LHCN-M2 (cell line): ENCODE data around the gene RCOR1. TPM values are rescaled to one million over a fixed set of nuclear protein-coding genes. Genes with fewer than 3 reads are reported as not detected.
"Not testable (repeated sequence)": the region's sequence is repeated elsewhere in the genome, so short reads cannot be mapped to it uniquely, and the experiment has no call there.

ENCODE experiments used
- DNase-seq: peaks from one replicate; pipeline ENCODE4 v3.0.0-alpha.2; 2012; ENCODE audit warnings: low read depth
- total RNA-seq: library from RNA; depleted of rRNA; stranded (reverse); fragments of >200 nt; gene quantifications from 2 replicates; pipeline ENCODE4 v1.2.3, GENCODE V29; 2014

RCOR1 gene
- total RNA-seq, 1 experiment from 2014 or later, result 18.7 TPM

DNA sequence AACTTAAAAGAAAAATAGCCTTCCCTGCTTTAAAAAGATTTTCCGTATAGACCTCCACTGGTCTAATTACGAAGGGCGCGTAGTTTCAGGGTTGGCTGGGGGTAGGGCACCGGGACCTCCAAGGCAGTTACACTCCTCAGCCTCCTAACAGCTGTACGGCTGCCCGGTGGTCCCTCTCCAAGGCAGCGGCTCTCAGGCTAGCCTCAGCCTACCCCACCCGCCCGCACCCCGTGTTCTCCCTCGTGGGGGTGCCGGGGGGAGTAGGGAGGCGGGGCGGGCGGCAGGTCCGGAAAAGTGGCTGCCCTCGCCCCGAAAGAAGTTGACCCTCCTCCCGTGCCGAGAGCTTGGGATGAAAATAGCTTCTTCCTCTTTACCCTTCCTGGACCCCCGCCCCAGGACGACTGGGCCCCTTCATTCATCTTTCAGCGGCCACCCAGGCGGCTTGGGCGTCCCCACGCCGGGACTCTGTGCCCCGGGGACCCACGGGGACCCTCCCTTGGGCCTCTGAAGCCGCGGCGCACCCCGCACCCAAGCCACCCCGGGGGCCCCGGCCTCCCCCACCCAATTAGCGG, 991 bp upstream of the RCOR1 start:
- DNase-seq, result peak; percentile 35

DNA sequence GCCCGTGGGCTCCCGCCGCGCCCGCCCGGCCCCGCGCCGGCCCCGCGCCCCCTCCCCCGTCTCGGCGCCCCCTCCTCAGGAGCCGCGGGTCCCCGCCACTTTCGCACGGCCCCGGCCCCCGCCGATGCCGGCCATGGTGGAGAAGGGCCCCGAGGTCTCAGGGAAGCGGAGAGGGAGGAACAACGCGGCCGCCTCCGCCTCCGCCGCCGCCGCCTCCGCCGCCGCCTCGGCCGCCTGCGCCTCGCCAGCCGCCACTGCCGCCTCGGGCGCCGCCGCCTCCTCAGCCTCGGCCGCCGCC, 263 bp downstream of the RCOR1 start:
- no peak for DNase-seq

DNA sequence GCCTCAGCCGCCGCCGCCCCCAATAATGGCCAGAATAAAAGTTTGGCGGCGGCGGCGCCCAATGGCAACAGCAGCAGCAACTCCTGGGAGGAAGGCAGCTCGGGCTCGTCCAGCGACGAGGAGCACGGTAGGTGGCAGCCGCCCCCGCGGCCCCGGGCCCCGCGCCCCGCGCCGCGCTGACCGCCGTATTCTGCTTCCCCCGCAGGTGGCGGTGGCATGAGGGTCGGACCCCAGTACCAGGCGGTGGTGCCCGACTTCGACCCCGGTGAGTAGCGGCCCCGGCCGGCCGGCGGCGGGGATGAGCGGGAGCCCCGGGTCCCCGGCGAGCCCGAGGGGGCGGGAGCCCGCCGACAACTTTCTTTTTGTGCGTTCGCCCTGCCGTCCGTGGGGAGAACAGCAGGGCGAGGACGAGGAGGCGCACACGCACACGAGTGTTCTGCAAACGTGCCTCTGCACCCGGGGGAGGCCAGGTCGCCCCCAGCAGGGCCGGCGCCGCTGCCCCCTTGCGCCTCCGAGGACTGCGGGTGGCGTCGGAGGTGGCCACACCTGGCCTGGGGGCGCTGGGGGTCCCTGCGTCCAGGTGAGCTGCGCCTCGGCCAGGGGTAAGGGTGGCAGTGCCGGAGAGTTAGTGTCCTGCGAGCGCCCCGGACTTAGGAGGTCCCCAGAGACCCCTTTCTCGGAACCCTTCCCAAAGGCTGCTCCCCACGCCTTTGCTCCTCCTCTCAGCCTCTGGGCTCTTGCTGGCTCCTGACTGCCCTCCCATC, 794 bp downstream of the RCOR1 start:
- peak; percentile 37 for DNase-seq

DNA sequence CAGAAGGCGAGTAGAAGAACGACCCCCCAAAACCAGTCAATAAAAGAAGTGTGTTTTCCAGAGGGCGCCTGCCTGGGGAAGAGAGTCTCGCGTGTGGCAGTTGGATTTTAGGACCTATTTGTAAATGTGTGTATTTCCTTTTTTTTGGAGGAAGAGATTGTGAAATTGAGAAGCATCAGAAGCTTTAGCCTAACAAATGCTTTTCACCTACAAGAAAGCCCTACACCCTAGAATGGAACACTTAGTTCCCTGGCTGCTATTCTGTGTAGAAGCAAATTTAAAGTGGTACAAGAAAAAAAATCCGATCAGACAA, 1.3 kb downstream of the RCOR1 start:
- no peak for DNase-seq

DNA sequence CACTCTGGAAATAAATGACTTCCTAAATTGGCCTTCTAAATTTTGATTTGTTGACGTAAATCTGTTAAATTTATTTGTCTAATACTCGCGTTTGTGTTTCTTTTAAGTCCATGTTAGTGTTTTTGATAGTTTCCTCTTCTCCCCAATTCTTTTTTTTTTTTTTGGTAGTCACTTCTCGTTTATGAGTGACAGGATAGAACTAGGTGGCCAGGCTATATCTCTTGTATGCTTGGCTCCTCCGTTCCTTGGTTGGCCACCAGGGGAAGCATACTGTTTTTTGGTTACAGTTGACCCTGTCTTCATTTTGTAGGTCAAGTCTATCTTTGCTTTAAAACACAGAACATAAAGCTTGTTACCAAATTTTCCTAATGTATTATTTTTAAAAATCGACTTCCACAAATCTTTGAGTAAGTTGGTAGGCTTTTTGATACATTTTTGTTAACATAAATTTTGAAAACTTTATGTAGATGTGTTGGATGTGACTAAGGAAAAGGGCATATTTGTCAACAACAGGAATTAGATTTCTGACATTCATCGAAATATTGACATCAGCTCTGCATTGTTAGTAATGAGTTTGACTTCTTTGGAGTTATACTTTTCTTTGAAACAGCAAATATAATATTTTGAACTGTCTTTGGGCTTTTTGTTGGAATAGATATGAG, 2.2 kb downstream of the RCOR1 start:
- DNase-seq, result peak; percentile 57

DNA sequence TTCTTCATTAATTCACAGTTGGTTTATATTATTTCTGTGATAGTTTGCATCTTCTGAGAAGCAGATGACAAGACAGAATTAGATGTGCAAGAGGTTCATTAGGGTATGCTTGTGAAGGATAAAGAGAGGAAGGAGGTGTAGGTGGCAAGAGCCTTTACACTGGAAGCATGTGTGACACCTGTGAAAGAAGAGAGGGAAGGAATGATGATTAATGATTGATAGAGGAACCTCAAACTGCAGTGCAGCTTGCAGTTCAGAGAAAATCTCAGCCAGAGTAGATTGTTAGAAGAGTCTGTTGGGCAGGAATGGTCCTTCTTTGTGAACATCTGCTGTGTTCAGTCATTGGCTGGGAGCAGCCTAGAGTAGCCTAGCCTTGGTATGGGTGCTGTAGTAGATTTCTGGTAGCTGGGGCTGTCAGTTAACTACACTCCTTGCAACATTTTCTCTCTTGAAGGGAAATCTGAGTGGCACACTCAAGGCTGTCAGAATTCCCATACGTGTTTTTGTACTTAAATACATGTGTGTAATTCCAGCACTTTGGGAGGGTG, 9.0 kb downstream of the RCOR1 start:
- DNase-seq, result peak; percentile 41

DNA sequence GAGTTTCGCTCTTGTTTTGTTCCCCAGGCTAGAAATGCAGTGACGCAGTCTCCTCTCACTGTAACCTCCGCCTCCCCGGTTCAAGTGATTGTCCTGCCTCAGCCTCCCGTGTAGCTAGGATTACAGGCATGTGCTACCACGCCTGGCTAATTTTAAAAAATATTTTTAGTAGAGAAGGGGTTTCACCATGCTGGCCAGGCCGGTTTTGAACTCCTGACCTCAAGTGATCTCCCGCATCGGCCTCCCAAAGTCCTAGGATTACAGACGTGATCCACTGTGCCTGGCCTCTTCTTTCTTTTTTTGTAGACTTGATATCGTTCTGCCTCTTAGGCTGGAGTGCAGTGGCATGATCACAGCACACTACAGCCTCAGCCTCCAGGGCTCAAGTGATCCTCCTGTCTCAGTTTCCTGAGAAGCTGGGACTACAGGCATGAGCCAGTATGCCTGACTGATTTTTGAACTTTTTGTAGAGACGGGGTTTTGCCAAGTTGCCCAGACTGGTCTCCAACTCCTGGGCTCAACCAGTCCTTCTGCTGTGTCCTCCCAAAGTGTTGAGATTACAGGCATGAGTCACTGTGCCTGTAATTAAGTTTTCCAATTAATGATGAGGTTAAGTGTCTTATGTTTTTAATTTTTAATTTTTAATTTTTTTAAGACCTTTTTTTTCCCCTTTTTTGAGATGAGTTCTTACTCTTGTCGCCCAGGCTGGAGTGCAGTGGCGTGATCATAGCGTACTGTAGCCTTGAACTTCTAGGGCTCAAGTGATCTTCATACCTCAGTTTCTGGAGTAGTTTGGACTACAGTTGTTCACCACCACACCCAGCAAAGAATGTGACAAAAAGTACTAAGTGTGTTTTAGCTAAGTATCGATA, 10.2 kb downstream of the RCOR1 start:
- DNase-seq, result no peak

DNA sequence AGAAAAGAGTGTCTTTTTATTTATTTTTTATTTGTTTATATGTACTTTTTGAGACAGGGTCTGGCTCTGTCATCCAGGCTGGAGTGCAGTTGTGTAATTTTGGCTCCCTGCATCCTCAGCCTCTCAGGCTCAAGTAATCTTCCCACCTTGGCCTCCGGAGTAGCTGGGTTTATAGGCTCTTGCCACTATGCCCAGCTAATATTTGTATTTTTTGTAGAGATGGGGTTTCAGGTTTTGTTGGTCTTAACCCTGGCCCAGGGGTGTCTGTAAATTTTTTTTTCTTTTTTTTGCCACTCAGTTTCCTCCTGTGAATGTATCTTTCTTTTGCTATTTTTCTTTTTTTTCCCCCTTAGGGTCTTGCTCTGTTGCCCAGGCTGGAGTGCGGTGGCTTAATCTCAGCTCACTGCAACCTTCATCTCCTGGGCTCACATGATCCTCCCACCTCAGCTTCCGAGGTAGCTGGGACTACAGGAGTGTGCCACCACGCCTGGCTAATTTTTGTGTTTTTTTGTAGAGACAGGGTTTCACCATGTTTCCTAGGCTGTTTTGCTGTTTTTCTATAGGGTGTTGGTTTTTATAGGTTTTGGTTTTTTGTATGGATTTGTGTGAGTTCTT, 11.0 kb downstream of the RCOR1 start:
- DNase-seq, result no peak

DNA sequence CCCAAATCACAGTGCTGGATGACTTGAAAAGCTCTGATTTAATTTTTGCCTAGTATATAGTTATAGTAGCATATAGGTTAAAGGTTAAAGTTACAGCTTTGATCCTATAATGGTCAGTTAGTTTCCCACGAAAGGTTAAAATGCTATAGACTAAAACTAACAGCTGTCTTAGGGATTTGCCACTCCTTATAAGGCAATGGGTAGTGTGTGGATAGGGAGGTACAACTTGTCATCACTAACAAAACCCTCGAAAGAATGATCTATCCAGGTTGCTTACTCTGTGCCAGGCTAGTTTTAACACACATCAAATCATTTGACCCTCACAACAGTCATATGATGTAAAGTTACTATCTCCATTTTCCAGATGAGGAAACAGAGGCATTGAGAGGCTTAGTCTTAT, 11.7 kb downstream of the RCOR1 start:
- DNase-seq, result no peak

DNA sequence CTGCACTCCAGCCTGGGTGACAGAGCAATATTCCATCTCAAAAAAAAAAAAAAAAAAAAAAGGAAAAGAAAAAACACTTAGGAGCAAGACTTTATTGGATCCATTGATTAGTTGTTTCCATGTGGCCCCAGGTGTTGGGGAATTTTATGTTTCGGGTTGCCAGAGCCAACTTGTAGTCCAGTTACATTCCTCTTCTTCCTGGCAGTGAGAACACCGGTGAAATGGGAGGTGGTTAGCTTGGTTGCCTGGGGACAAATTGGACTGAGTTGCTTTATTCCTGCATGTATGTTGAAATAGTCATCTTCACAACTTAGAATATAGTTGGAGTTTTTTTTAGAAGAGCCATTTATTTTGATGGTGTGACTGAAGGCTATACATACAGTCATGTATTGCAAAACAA, 12.6 kb downstream of the RCOR1 start:
- no peak for DNase-seq

DNA sequence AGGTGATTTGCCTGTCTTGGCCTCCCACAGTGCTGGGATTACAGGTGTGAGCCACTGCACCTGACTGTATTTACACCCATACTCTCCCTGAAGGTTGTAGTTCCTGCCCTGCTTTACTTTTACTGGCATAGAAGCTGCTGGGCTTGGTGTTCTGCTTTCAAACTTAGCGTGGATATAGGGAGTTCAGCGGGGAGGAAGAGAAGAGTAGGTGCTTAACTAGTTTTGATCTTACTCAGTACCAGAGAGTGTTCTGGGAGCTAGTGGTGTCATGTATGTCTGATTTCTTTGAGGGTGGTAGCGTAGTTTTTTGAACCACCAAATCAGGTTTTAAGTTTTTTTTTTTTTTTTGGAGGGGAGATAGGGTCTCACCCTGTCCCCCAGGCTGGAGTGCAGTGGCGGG, 13.8 kb downstream of the RCOR1 start:
- DNase-seq, result no peak

DNA sequence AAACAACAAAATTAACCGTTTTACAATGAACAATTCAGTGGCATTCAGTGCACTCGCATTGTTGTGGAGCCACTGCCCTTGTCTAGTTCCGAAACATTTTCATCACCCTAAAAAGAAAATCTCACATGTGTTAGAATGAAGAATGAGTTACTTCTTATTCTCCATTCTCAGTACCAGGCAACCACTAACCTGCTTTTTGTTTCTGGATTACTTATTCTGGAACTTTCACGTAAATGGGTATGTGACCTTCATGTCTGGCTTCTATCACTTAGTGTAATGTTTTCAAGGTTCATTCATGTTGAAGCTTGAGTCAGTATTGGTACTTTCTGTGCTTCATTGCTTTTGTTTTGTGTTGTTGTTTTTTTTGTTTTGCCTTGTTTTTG, 15.6 kb downstream of the RCOR1 start:
- no peak for DNase-seq

DNA sequence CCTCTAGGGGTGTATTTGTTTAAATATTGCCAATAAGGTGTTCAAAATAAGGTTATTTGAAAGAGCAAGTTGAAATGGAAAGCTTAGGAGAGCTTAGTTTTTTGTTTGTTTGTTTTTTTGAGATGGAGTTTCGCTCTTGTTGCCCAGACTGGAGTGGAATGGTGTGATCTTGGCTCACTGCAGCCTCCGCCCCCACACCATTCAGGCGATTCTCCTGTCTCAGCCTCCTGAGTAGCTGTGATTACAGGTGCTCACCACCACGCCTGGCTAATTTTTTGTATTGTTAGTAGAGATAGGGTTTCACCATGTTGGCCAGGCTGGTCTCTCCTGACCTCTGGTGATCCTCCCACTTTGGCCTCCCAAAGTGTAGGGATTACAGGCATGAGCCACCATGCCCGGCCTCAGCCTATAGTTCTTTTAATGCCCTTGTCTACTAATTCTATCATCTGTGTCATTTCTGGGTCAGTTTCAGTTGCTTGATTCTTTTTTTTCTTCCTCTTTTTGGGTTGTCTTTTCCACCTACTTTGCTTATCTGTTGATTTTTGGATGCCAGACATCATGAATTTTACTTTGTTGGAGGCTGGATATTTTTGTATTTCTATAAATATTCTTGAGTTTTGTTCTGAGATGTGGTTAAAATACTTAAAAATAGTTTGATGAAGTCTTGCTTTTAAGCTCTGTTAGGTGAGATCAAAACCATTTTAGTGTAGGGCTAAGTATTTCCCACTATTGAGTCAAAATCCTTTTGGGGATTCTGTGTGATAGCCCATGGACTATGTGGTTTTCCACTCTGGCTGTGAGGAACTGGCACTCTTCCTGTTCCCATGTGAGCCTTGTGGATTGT, 18.7 kb downstream of the RCOR1 start:
- peak; percentile 48 for DNase-seq

DNA sequence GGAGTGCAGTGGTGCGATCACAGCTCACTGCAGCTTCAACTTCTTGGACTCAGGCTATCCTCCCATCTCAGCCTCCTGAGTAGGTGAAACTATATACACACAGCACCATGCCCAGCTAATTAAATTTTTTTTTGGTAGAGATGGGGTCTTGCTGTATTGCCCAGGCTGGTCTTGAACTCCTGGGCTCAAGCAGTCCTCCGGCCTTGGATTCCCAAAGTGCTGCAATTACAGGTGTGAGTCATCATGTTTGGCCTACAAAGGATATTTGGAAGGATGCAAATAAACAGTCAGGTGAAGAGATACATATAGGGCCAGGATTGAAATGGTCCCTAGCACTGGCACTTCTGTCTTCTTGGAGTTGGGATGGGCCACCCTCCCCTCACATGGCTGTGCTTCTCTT, 23.9 kb downstream of the RCOR1 start:
- no peak for DNase-seq

DNA sequence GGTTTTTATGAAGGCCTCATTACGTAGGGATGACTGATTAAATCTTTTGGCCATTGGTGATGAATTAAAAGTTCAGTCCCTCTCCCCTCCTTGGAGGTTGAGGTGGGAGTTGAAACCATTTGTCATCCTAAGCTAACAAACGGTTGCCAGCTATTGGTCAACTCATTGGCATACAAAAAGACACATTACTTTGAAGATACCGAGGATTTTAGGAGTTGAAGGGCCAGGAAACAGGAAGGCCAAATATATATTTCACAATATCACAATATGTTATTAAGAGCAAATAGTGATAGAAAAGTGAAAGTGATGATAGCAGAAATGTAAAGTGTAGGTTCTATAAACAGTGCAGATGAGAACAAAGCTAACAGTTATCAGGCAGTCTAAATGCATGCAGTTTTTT, 24.4 kb downstream of the RCOR1 start:
- DNase-seq, result no peak

DNA sequence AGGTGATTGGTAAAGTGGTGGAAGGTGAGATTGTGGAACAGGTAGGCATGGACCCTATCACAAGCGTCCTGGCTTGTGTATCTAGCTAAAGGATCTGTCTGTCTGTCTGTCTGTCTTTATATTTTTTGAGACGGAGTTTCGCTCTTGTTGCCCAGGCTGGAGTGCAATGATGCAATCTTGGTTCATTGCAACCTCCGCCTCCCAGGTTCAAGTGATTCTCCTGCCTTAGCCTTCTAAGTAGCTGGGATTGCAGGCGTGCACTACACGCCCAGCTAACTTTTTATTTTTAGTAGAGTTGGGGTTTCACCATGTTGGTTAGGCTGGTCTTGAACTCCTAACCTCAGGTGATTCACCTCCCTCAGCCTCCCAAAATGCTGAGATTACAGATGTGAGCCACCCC, 26.6 kb downstream of the RCOR1 start:
- DNase-seq, result not testable (repeated sequence)

DNA sequence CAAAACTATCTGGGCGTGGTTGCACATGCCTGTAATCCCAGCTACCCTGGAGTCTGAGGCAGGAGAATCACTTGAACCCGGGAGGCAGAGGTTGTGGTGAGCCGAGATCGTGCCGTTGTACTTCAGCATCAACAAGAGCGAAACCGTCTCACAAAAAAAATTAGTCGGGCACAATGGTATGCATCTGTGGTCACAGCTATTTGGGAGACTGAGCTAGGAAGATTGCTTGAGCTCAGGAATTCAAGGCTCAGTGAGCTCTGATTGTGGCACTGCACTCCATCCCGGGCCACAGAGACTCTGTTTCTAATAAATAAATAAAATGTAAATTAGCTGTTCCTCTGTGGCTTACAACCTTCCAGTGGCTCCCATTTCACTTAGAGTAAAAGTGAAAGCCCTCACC, 28.0 kb downstream of the RCOR1 start:
- DNase-seq, result peak; percentile 17

DNA sequence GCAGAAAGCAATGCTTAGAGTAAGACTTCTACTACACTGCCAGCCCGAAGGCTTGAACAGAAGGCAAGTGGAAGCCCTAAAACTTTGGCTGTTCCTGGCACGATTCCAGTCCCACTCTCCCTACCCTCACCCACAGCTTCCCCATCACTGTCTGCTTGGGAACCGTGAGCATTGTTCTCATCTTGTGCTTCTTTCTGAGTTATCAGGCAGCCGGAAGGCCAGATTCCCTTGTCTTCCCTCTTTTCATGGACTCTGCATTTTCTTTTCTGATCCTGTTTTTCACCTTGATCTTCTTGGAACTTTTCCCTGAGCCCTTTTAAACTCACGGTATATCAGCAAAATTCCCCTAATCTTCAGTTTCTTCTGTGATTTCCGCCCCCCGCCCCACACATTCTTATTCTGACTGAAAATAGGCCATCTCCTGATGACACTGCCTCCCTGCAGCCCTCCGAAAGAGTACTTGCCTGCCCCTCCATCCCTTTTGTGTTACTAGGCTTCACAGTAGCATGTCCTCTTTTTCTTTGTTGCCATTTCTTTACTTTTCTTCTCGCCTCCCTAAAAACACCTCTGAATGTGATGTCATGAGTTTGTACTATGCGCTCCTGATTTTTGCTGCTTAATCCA, 29.9 kb downstream of the RCOR1 start:
- no peak for DNase-seq

DNA sequence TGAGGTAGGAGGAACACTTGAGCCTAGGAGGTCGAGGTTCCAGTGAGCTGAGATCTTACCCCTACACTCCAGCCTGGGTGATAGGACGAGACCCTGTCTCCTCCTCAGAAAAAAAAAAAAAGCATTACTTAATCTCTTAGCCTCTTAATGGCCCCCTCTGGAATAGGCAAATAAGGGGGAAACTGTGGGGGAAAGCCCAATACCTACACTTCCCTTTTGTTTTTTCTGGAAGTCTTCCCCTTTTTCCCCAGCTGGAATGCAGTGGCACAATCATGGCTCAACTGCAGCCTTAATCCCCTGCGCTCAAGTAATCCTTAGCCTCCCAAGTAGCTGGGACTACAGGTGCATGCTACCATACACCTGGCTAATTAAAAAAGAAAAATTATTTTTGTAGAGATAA, 32.2 kb downstream of the RCOR1 start:
- DNase-seq, result no peak

DNA sequence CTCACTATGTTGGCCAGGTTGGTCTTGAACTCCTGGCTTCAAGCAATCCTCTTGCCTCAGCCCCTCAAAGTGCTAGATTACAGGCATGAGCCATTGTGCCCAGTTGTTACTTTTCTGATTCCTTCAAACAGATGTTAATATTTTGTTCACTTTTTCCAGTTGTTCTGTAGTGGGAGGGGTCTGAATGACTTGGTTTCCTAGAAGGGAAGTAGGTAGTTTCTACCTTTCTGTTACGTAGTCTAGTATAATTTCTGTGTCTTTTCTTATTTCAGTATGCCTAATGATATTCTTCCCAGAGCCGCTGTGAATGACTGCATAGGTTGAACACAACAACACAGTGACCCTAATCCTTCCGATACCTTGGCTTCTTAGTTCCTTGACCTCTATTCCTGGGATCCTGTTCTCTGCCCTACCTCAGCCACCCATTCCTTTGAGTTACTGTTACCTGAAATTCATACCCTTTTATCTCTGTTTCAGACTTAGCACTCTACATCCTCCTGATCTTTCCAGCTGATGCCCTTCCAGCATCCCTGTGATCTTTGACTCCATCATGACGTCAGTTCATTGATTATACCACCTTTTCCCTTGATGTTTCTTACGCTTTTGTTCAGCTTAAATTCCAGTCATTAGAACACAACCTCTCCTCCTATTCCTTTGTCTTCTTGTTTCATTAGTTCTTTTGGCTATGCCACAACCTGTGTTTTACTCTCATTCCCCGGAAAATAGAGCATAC, 33.3 kb downstream of the RCOR1 start:
- no peak for DNase-seq
